Psoas muscle (tissue), 8 donors: ENCODE results near the gene NTNG1. TPM values are rescaled to one million over a fixed set of nuclear protein-coding genes. Genes with fewer than 3 reads are reported as not detected.

Source experiments
- ATAC-seq, 4 donors: fragments of 200-7000 bp; cut with Tn5 transposase; one replicate each; pipeline ENCODE4 v1.9.1; 2020; ENCODE audit warnings: moderate library complexity in 3 of 4, mild to moderate bottlenecking in 2 of 4
- DNase-seq, 2 donors: peaks; one replicate each; pipeline ENCODE4 v3.0.0-alpha.2; 2020
- H3K27ac ChIP-seq: fragments of 200-600 bp; one replicate; pipeline ENCODE4 v1.8.0; 2022
- H3K27me3 ChIP-seq, 3 donors: fragments of 200-600 bp in 1 of 3; one replicate each; pipeline versions ENCODE4 v1.6.1 to v1.8.0; 2013 to 2022; ENCODE audit warnings: low read length in 2 of 3, mild to moderate bottlenecking in 2 of 3, moderate library complexity in 1 of 3; ENCODE audit not compliant: insufficient read depth in 3 of 3
- H3K36me3 ChIP-seq, 2 donors: fragments of 200-600 bp in 1 of 2; one replicate each; pipeline versions ENCODE4 v1.6.1 to v1.8.0; 2013 to 2022; ENCODE audit warnings: low read depth in 1 of 2, mild to moderate bottlenecking in 1 of 2, moderate library complexity in 1 of 2; ENCODE audit not compliant: insufficient read depth in 1 of 2
- H3K4me1 ChIP-seq: fragments of 200-600 bp; one replicate; pipeline ENCODE4 v1.8.0; 2022
- H3K4me3 ChIP-seq: fragments of 200-600 bp; one replicate; pipeline ENCODE4 v1.8.0; 2022; ENCODE audit warnings: mild to moderate bottlenecking
- H3K9me3 ChIP-seq: fragments of 200-600 bp; one replicate; pipeline ENCODE4 v1.8.0; 2022
- CTCF ChIP-seq: fragments of 200-600 bp; IDR thresholded peaks from one replicate; pipeline ENCODE4 v1.8.0; 2022; ENCODE audit warnings: antibody characterized with exemption
- WGBS, 3 donors: extraction: QIAGEN DNeasy Blood & Tissue Kit; methylation state at CpG; one replicate each; pipeline versions ENCODE4 v1.1.6 to v1.1.7; 2013; 5-methylcytosine and 5-hydroxymethylcytosine counted together
- intact Hi-C, 2 donors: fragments of 100-400 bp; cut with DNase I; formaldehyde crosslinking; loops; one replicate each; pipeline versions ENCODE4 v1.11.0 to v1.14.2; 2022
- polyA plus RNA-seq, 3 donors: library from polyadenylated mRNA; stranded (reverse); fragments of 200-250 nt; gene quantifications; one replicate each; pipeline ENCODE4 v1.2.3, GENCODE V29; 2013
- total RNA-seq, 4 donors: library from RNA; stranded (reverse); fragmentation: NEBNext Ultra II Directional in 2 of 4; extraction: Animal tissue kit (Norgen Biotek cat#: 25700) in 2 of 4; gene quantifications; one replicate each; pipeline versions ENCODE4 v1.2.1 to v1.2.4, GENCODE V29; 2021 to 2023
- donor health status: healthy with polysubstance abuse.
- donor health status: DM: no; HTN: no; CAD: no; lungs with moderate emphysema.
- donor health status: Bipolar disorder and iron deficiency.
- donor health status: healthy.
- donor health status: DM: yes; HTN: yes; CAD: no.
- donor health status: DM: no; HTN: no; CAD: no.
- donor health status: DM: no; HTN: no; CAD: no.
- donor health status: DM: yes; HTN: yes; CAD: no.

NTNG1 gene
- total and polyA plus RNA-seq, 7 donors = 0.01 to 0.34 (median 0.27) TPM; not detected in 4

GRCh38 chr1:107263291-107263915, 122.6 kb downstream of the NTNG1 start:
- ATAC-seq = no peak
- intact Hi-C loops = no loop called here
- no peak overlapping the region for H3K4me3 ChIP-seq
- H3K27me3 ChIP-seq = no peaks in the 10 kb centered on the region
- no peak for DNase-seq
- H3K27ac ChIP-seq = no peak overlapping the region
- no peaks in the 10 kb centered on the region for H3K4me1 ChIP-seq
- WGBS, 3 donors = 59 to 70% (median 69%) methylated on average over 1 of the region's 1 CpG
- no peaks in the 10 kb centered on the region for H3K36me3 ChIP-seq
- no peaks in the 10 kb centered on the region for H3K9me3 ChIP-seq
- TF ChIP-seq CTCF = no peak

GRCh38 chr1:107264007-107264406, 123.2 kb downstream of the NTNG1 start:
- DNase-seq (no peak), ATAC-seq (no peak)
- TF ChIP-seq CTCF = no peak
- Histone ChIP-seq H3K36me3 (no peaks in the 10 kb centered on the region), H3K4me1 (no peaks in the 10 kb centered on the region), H3K9me3 (no peaks in the 10 kb centered on the region), H3K4me3 (no peak overlapping the region), H3K27me3 (no peaks in the 10 kb centered on the region), H3K27ac (no peak overlapping the region)
- intact Hi-C loops = no loop called here
- WGBS, 3 donors = 69 to 83% (median 75%) methylated on average over 4 of the region's 4 CpGs

- no peak overlapping the region for H3K4me3 ChIP-seq
- no peaks in the 10 kb centered on the region for H3K36me3 ChIP-seq
- H3K9me3 ChIP-seq = no peaks in the 10 kb centered on the region
- WGBS, 3 donors = 81 to 88% (median 83%) methylated on average over 1 of the region's 1 CpG
- no peak for ATAC-seq
- DNase-seq = no peak
- intact Hi-C loops = no loop called here
- H3K4me1 ChIP-seq = no peaks in the 10 kb centered on the region
- no peak for TF ChIP-seq CTCF
- H3K27me3 ChIP-seq = no peaks in the 10 kb centered on the region
- no peak overlapping the region for H3K27ac ChIP-seq
Measured at GRCh38 chr1:107264561-107264960, 123.7 kb downstream of the NTNG1 start.

- Histone ChIP-seq H3K9me3 (no peaks in the 10 kb centered on the region), H3K27ac (no peak overlapping the region), H3K27me3 (peaks cover 0 to 2% (median 0%) of the 10 kb centered on the region in 3 donors), H3K36me3 (no peaks in the 10 kb centered on the region), H3K4me1 (no peaks in the 10 kb centered on the region), H3K4me3 (no peak overlapping the region)
- 51 to 66% (median 54%) methylated on average over 3 of the region's 3 CpGs for WGBS, 3 donors
- TF ChIP-seq CTCF = no peak
- intact Hi-C loops = no loop called here
- ATAC-seq = no peak
- DNase-seq = no peak
Measured at GRCh38 chr1:107267489-107267888, 126.7 kb downstream of the NTNG1 start.

GRCh38 chr1:107272321-107272720, 131.5 kb downstream of the NTNG1 start:
- Histone ChIP-seq H3K36me3 (no peaks in the 10 kb centered on the region), H3K4me3 (no peak overlapping the region), H3K27me3 (peaks cover 0 to 2% (median 0%) of the 10 kb centered on the region in 3 donors), H3K4me1 (no peaks in the 10 kb centered on the region), H3K27ac (no peak overlapping the region), H3K9me3 (no peaks in the 10 kb centered on the region)
- TF ChIP-seq CTCF = no peak
- DNase-seq = no peak
- no peak for ATAC-seq
- WGBS, 3 donors = 79 to 86% (median 83%) methylated on average over 4 of the region's 4 CpGs
- intact Hi-C loops = no loop called here
